IPS DF 19.7 (cell line): ENCODE measurements around the gene TEX29.

ENCODE experiments used
- DNase-seq: peaks from one replicate; pipeline ENCODE4 v3.0.0-alpha.2; 2013; ENCODE audit warnings: low read depth, low spot score

The TEX29 gene

DNA sequence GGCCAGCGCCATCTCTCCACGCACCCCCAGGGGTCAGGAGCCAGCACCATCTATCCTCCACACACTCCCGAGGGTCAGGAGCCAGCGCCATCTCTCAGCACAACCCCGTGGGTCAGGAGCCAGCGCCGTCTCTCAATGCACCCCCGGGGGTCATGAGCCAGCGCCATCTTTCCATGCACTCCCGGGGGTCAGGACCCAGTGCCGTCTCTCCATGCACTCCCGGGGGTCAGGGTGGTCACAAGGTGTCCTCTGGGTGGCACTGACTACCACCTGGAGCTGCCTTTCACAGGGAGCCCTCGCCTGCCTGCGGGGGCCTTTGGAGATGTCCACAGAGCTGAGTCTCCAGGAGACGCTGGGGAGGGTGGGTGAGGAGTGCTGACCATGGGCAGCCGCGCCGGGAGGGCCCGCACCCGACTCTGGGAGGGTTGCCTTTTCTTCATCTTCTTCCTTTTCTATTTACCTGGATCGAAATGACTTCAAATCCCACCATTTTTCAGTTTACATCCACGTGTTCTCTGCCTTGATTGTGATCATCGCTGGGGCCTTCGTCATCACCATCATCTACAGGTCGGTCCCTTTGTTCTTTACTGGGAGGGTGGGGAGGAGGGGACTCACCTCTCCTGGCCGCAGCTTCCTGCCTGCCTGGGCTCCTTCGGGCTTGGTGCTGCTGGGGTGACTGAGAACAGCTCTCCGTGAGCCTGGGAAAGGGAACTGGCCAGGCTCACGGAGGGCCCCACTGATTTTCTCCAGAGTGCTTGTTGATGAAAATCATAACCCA, 19.1 kb downstream of the TEX29 start:
- DNase-seq: no peak

GRCh38 chr13:111341886-111342285, 21.4 kb downstream of the TEX29 start:
- DNase-seq: no peak

DNA sequence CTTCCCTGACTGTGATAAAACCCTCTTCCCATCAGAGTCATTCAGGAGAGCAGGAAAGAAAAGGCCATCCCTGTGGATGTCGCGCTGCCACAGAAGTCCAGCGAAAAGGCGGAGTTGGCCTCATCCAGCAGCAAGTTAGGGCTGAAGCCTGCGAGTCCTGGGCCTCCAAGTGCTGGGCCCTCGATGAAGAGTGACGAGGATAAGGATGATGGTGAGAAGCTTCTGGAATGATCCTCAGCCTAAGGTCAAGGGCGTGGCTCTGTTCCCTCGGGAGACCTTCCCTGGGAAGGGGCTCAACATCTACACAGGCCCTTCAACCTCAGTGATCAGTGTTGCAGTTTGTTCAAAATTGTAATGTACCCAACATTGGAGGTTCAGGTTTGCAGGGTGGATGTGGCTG, 22.3 kb downstream of the TEX29 start:
- no peak for DNase-seq

DNA sequence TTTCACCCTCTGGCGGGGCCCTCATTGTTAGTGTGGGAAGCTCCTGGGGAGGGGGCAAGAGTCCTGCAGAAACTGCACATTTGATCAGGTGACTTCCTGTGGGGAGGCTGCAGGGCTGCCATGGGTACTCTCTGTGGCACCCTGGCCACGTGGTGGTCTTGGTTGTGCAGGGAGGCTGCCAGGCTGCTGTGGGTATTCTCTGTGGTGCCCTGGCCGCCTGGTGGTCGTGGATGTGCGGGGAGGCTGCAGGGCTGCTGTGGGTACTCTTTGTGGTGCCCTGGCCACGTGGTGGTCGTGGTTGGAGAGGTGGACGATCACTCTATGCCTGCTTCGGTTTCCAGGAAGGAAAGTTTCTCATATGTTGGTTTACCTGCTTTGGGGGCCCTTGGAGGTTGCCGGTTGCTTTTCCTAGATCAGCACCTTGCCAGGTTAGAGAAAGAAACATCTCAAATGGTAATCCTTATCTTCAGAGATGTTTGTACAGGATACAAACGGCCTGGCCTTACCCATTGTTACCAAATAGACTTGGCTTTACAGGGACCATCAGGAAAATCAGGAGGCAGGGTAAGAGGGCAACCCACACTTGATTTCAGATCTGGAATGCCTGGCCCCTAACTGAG, 22.9 kb downstream of the TEX29 start:
- no peak for DNase-seq

DNA sequence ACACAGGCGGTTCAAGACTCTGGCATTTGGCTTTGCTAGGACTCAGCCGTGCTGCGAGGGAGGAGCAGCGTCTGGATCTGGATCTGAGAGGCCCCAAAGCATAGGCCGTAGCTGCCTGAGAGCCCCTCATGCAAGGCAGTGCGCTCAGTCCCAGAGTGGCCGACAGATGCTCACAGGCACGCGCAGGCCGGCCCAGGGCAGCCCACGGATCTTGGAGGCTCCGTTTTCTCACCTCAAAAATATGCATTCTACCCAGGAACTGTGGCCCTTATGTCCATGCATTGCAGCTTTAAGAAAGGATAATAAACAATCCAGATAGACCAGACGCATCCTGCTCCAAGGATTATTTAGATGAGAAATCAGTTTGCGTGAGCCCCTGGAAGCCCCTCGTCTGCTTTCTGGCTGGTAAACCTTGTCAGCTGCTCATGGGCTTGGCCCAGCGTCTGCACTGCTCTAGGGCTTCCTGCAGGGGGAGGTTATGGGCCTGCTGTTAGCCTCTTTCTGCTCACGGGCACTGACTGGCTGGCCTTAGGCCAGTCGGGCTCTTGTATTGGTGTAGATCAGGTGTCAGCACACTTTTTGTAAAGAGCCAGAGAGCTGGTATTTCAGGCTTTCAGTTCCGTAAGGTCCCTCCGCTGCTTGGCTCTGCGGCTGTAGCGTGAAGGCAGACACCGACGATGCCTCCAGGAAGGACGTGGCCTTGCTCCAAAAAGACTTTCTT, 24.2 kb downstream of the TEX29 start:
- peak; percentile 85 for DNase-seq

DNA sequence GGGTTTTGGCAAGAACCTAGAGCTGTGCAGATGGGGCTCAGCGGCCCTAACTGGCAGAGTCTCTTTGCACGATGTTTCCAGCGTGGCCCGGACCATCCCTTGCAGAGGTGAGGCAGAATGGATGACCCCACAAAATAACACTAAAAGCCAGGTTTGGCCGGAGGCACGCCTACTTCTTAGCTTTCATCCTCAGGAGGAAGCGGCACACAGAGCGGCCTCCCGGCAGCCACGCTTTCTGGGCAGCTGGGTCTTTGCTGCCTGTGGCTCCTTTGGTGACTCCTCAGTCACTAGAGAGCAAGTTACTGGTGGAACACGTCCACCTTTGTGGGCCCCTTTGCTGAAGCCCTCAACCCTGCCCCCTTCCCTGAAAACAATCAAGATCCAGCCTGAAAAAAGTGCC, 25.2 kb downstream of the TEX29 start:
- DNase-seq: no peak

GRCh38 chr13:111346101-111346680, 25.7 kb downstream of the TEX29 start:
- DNase-seq: no peak

- no peak for DNase-seq
Measured at GRCh38 chr13:111347438-111347837, 27.0 kb downstream of the TEX29 start.

- no peak for DNase-seq
Measured at GRCh38 chr13:111353508-111353907, 33.1 kb downstream of the TEX29 start.

- DNase-seq: no peak
Measured at GRCh38 chr13:111354789-111355188, 34.3 kb downstream of the TEX29 start.

- no peak for DNase-seq
Measured at GRCh38 chr13:111356795-111357194, 36.4 kb downstream of the TEX29 start.

GRCh38 chr13:111359237-111359915, 38.9 kb downstream of the TEX29 start:
- peak; percentile 54 for DNase-seq

- DNase-seq: no peak
Measured at GRCh38 chr13:111359930-111360329, 39.5 kb downstream of the TEX29 start.

- DNase-seq: no peak
Measured at GRCh38 chr13:111360452-111360851, 40.0 kb downstream of the TEX29 start.

GRCh38 chr13:111361046-111361872, 40.8 kb downstream of the TEX29 start:
- DNase-seq: no peak

- DNase-seq: no peak
Measured at GRCh38 chr13:111361873-111362648, 41.6 kb downstream of the TEX29 start.

DNA sequence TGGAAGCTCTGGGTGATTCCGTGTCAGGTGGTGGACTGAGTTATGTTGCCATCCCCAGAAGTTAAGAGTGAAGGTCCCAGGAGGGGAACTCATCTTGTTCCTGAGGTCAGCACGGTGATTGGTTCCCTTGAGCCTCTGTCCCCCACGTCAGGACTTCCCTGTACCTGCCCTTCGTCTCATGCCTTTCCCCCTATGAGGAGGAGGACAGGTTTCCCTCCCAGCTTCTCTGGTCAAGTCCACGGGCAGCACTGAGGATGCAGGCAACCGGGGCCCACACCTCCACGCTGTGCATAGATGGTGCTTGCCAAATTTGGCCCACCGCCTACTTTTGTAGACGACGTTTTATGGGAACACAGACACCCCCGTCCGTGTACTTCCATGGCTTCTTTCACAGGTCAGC, 42.7 kb downstream of the TEX29 start:
- no peak for DNase-seq

GRCh38 chr13:111363591-111363990, 43.1 kb downstream of the TEX29 start:
- DNase-seq: no peak

- DNase-seq: no peak
Measured at GRCh38 chr13:111365149-111366005, 44.9 kb downstream of the TEX29 start.
